GM21390 (cell line): Measurements from ENCODE around the gene RAP1GAP.

Experiments used
- ATAC-seq: cut with Tn5 transposase; IDR thresholded peaks from one replicate; pipeline ENCODE4 v1.9.1; 2021; ENCODE audit not compliant: unreplicated experiment

RAP1GAP gene

DNA sequence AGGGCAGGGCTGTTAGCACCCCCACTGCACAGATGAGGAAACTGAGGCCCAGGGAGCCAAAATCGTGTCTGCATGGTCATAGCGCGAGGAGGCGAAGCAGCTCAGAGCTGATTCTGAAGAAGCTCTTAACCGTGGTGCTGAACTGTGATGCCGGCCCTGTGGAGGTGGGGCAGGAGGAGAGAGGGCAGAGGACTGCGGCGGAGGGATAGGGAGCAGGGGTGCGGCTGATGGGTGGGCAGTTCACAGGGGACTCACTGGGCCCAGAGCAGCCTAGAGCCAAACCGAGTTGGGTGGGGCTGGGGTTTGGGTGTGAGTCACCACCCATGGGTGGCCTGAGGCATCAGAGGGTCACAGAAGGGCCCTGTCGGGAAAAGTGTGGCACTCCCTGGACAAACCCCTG lies 74.7 kb downstream of the RAP1GAP start:
- no peak for ATAC-seq

- ATAC-seq, result no peak
Measured at GRCh38 chr1:21593231-21593630, 75.9 kb downstream of the RAP1GAP start.

DNA sequence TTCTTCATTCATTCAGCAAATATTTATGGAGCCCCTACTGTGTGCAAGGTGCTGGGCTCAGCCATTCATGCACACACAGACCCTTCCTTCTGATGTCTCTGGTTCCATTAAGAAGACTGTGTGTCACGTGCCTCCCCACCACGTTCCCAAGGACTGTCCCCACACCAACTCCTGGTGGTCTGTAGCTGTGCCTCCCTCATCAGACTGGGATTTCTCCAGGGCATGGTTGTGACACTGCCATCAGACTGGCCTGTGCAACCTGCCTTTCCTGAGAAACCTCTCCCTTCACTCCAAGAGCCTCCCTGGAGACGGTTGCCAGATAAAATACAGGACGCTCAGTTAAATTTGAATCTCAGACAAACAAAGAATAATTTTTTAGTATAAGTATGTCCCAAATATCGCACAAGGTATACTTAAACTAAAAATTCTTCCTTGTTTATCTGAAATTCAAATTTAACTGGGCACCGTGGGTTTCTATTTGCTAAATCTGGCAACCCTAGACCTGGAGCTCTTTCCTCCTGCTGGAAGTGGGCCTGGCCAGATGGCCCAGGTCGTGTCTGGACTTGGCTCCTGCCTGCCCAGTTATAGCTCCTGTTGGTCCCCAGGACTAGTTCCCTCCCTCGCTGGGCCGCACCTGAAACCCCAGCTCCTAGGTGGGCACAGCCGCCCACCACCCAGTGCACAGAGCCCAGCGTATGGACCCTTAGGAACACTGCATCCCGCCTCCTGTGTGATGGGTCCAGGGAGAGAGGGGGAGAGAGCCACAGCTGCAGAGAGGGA lies 76.9 kb downstream of the RAP1GAP start:
- ATAC-seq, result no peak

DNA sequence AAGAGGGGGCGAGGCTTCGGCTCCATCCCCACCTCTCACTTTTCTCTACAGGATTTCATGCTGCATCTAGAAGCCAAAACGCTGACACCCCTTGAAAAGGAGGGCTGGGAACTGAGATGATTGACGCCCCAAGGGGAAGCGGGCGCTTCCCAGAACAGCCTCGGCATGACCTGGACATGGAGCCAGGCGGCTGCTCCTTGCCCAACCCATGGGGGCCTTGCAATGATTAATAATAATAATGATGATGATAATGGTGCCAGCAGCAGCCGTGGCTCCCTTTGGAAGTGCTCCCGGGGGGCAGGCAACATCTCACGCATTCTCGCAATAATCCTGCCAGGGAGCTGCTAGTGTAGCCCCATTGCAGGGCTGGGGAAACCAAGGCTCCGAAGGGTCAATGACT lies 78.2 kb downstream of the RAP1GAP start:
- no peak for ATAC-seq

DNA sequence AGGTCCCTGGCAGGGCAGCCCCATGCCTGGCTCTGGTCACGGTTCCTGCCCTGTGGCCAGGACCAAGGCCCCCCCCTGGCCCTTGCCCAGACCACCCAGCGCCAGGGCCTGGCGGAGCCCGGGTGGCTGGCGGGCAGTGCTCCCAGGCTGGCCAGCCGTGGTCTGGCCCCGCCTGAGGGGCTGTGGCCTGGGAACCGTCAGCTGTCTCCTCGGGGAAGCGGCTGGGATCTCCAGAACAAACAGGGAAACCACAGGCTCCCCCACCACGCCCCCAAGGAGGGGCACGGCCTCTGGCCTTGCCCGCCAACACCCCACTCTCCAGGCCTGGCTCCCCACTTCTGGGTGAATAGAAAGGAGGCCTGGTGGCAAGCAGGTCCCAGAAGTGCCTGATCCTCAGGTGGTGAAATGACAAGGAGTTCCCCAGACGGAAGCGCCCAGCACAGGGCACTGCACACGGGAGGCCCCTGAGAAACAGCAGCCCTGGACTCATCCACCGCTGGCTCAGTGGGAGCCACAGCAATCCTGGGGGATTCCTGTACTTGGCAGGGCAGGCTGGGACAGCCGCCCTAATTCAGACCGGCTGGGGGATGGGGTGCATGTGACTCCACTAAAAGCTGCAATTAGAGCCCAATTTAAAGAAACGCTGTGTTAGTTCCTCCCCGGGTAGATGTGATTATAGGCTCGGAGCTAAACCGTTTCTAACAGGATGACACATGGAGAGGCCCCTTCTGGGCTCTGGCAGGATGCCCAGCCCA lies 78.9 kb downstream of the RAP1GAP start:
- ATAC-seq, result no peak

DNA sequence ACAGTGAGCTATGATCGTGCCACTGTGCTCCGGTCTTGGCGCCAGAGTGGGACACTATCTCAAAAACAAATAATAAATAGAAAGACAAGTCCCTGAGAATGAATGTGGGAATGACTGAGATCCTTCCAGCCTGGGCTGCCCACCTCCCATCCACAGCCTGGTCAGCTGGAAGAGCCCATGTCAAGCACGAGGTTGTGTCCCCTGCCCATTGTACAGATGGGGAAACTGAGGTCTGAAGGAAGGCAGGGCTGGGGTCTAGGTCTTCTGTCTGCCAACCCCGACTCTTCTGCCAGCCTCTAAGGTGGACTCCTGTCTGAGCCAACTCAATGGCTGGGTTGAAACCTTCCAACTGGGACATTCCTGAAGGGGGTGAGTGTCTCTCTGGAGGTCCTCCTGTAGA lies 79.5 kb downstream of the RAP1GAP start:
- ATAC-seq, result no peak

- no peak for ATAC-seq
Measured at GRCh38 chr1:21587602-21587953, 81.6 kb downstream of the RAP1GAP start.

DNA sequence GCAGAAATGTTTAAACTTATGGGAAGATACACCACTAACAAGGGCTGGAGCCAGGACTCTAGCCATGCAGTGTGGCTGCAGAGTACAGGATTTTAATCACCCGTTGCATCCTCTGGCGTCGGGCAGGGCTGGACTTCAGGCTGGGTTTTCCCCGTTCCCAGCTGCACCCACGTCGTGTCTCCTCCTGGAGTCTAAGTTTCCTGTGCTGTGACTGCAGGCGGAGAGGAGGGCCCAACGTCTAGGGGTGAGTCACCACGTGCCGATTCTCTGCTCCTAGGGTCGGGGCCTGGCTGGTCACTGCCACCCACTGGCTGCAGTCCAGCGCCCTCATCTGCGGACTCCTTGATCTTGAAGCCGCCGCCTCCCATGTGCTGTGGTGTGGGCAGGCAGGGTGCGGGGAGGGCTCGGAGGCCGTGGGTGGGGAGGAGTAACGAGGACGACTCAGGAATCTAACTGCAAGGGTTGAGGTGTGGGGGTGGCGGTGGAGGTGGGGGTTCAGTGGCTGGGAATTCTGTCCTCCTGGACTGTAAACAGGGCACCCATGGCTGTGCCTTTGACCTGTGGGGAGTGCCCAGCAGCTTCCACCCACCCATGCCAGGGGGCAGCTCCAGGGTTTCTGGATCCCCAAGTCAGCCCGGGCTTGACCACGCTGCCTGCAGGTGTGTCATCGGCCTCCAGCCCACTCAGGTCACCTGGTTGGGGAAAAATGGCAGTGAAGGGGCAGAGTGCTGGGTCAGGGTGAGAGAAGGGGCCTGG lies 82.1 kb downstream of the RAP1GAP start:
- ATAC-seq, result no peak

DNA sequence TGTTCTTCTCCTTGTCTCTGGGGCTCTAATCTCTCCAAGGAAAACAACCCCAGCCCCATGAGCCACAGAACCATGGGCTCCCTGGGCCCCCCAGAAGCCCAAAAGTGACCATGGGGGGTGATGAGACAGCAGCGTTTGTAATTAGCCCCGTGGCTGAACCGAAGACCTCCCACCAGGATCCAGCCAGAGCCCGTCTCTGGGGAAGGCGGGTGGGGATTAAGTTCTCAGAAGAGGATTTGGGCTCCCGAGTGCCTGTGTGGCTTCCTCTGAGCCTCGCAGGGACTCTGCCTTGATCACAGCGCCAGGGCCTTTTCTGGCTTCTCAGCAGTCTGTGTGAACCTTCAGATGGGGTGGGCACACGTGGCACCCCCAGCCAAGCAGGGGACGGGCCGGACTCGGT lies 82.9 kb downstream of the RAP1GAP start:
- ATAC-seq, result no peak

GRCh38 chr1:21585037-21585436 lies 84.1 kb downstream of the RAP1GAP start:
- no peak for ATAC-seq

GRCh38 chr1:21584096-21584495 lies 85.1 kb downstream of the RAP1GAP start:
- no peak for ATAC-seq

- no peak for ATAC-seq
Measured at GRCh38 chr1:21579791-21580190, 89.4 kb downstream of the RAP1GAP start.

DNA sequence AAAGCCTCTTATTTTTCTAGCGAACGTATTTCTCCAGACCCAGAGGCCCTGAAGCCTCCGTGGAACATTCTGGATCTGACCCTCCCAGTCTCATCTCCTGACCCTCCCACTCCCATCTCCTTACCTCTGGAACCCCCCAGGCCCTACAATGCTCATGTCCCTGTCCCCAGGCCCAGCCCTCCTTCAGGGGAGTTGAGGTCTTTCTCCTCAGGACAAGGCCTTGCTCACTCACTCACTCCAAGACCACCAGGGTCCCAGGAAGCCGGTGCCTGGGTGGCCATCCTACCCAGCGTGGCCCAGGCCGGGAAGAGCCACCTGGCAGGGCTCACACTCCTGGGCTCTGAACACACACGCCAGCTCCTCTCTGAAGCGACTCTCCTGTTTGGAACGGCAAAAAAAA lies 91.2 kb downstream of the RAP1GAP start:
- ATAC-seq, result no peak

GRCh38 chr1:21577324-21577723 lies 91.8 kb downstream of the RAP1GAP start:
- no peak for ATAC-seq

DNA sequence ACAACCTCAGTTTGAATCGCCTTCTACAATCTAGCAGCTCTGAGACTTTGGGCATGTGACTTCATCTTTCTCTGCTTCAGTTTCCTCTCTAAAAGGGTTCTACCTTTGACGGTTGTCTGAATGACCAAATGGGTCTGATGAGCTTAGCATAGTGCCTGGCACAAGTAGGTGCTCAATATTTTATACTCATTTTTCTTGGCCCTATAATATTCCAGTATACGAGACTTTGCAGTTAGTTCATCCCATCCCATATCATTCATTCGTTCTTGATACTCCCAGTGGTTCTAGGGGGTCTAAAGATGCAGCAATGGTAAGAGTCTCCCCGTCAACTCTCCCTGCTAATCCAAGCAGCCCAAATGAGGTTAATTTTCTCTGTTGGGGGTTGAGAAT lies 92.4 kb downstream of the RAP1GAP start:
- ATAC-seq, result no peak

- no peak for ATAC-seq
Measured at GRCh38 chr1:21576031-21576797, 92.9 kb downstream of the RAP1GAP start.

- ATAC-seq, result no peak
Measured at GRCh38 chr1:21575351-21575942, 93.7 kb downstream of the RAP1GAP start.

DNA sequence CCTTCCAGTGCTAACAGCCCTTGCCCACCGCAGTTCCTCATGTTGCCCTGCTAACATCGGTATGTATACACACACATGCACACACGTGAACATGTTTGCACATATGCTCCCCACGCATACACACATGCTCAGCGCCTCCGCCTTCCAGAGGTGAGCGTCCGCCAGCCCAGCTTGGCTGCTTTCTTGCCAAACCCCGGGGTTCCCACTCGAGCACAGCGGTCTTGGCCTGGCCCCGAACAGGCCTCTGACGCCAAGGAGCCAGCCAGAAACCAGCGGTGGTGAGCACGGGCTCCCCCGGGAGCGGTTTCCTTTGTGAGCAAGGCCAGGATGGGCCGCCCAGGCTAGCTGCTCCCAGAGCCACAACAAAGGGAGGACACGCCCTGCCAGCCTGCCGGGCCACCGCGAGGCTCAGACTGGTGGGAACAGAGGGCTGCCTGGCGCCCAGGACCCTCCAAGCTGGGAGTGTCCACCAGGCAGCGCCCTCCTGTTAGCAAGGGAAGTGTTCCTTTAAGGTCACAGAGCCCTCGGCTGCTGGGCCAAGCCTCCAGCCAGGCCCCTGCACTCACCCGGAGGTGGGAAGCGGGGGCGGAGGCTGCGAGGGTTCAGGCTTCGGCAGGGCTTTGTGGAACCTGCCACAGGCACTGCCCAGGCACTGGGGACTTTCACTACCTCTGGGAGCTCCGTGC lies 94.5 kb downstream of the RAP1GAP start:
- ATAC-seq, result no peak

GRCh38 chr1:21573971-21574465 lies 95.1 kb downstream of the RAP1GAP start:
- no peak for ATAC-seq

DNA sequence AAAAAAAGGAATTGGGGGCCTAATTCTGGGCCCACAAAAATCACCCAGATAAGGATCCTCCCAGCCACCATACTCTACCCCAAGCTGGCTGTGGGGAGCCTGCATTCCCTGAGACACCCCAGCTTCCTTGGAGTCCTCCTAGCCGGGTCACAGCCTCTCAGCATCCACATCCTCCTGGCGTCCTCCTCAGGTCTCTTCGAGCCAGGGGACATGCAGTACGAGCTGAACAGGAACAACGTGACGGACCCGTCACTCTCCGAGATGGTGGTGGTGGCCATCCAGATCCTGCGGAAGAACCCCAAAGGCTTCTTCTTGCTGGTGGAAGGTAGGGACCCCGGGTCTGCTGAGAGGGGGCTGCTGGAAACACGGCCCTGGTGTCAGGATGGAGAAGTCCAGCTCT lies 95.7 kb downstream of the RAP1GAP start:
- ATAC-seq, result no peak
